Astrocyte (in vitro differentiated cells and primary cell): ENCODE results near the gene RPS5. TPM values are rescaled to one million over a fixed set of nuclear protein-coding genes. Genes with fewer than 3 reads are reported as not detected.

Experiments
- DNase-seq: peaks from one replicate; pipeline ENCODE4 v3.0.0-alpha.2; 2010; ENCODE audit warnings: low read depth
- FAIRE-seq: peaks from 2 replicates; lab custom pipeline; 2011; peaks lifted over from hg19 to GRCh38; lab: Jason Lieb, UNC
- H2AFZ ChIP-seq: 2 replicates; pipeline ENCODE4 v1.6.0; 2012; ENCODE audit warnings: low read depth, low read length, inconsistent platforms
- H3K27ac ChIP-seq: 2 replicates; pipeline ENCODE4 v1.5.1; 2011; ENCODE audit warnings: low read depth, low read length, inconsistent platforms
- H3K27me3 ChIP-seq: 2 replicates; pipeline ENCODE4 v1.6.0; 2011; ENCODE audit warnings: low read length, inconsistent platforms; ENCODE audit not compliant: insufficient read depth
- H3K36me3 ChIP-seq: 2 replicates; pipeline ENCODE4 v1.5.1; 2011; ENCODE audit warnings: low read length, inconsistent platforms; ENCODE audit not compliant: insufficient read depth
- H3K4me1 ChIP-seq: 2 replicates; pipeline ENCODE4 v1.5.1; 2011; ENCODE audit warnings: low read length, inconsistent platforms; ENCODE audit not compliant: insufficient read depth
- H3K4me2 ChIP-seq: 2 replicates; pipeline ENCODE4 v1.6.0; 2012; ENCODE audit warnings: low read length, inconsistent platforms
- H3K4me3 ChIP-seq: 2 replicates; pipeline ENCODE4 v1.5.1; 2011; ENCODE audit warnings: low read depth, mild to moderate bottlenecking, low read length, inconsistent platforms; ENCODE audit not compliant: insufficient read depth
- H3K79me2 ChIP-seq: 2 replicates; pipeline ENCODE4 v1.6.0; 2012; ENCODE audit warnings: mild to moderate bottlenecking, low read length, inconsistent platforms; ENCODE audit not compliant: insufficient read depth
- H3K9ac ChIP-seq: 2 replicates; pipeline ENCODE4 v1.6.0; 2012; ENCODE audit warnings: mild to moderate bottlenecking, low read length, inconsistent platforms
- H3K9me3 ChIP-seq: 2 replicates; pipeline ENCODE4 v1.5.1; 2012; ENCODE audit warnings: low read depth, mild to moderate bottlenecking, low read length, inconsistent platforms; ENCODE audit not compliant: insufficient read depth
- H4K20me1 ChIP-seq: 2 replicates; pipeline ENCODE4 v1.6.0; 2012; ENCODE audit warnings: low read length, inconsistent platforms; ENCODE audit not compliant: insufficient read depth
- H3K27ac Mint-ChIP-seq: one replicate; pipeline ENCODE4 v1.8.0; 2021; ENCODE audit warnings: mild to moderate bottlenecking, mixed read lengths; ENCODE audit not compliant: unreplicated experiment
- H3K27me3 Mint-ChIP-seq: one replicate; pipeline ENCODE4 v1.8.0; 2021; ENCODE audit warnings: low read depth, mixed read lengths; ENCODE audit not compliant: unreplicated experiment
- H3K36me3 Mint-ChIP-seq: one replicate; pipeline ENCODE4 v1.8.0; 2021; ENCODE audit warnings: low read depth, mixed read lengths; ENCODE audit not compliant: unreplicated experiment
- H3K4me1 Mint-ChIP-seq: one replicate; pipeline ENCODE4 v1.8.0; 2021; ENCODE audit warnings: low read depth, mixed read lengths; ENCODE audit not compliant: unreplicated experiment
- H3K4me3 Mint-ChIP-seq: one replicate; pipeline ENCODE4 v1.8.0; 2021; ENCODE audit warnings: mild to moderate bottlenecking, moderate library complexity, mixed read lengths; ENCODE audit not compliant: unreplicated experiment
- H3K9me3 Mint-ChIP-seq: one replicate; pipeline ENCODE4 v1.8.0; 2021; ENCODE audit warnings: mild to moderate bottlenecking, mixed read lengths; ENCODE audit not compliant: unreplicated experiment
- EZH2 ChIP-seq: IDR thresholded peaks from 2 replicates; pipeline ENCODE4 v1.6.1; 2012; ENCODE audit warnings: mild to moderate bottlenecking, low read length, inconsistent platforms; ENCODE audit not compliant: insufficient read depth
- total RNA-seq: library from RNA; stranded (reverse); gene quantifications from 2 replicates; pipeline ENCODE4 v1.2.1, GENCODE V29; 2021
- TF ChIP-seq, protein P1 (sequence below): IDR thresholded peaks from 2 replicates; pipeline ENCODE4 v1.5.1; 2011; ENCODE audit warnings: low read depth, mild to moderate bottlenecking, inconsistent platforms, low read length, moderate library complexity; ENCODE audit not compliant: insufficient read depth

RPS5 gene
- total RNA-seq, 1 donor from 2014 or later, result 891 TPM

DNA sequence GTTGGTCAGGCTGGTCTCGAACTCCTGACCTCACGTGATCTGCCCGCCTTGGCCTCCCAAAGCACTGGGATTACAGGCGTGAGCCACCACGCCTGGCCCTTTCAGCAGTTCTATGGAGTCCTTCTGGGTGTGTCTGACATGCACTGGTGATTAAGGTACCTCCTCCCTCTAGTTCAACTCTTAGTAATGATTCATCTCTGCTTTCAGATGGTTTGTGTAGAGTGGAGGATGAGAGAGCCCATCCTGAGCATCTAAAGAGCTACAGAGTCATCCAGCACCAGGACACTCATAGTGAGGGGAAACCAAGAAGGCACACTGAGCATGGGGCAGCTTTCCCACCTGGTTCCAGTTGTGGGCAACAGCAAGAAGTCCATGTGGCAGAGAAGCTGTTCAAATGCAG, 29.5 kb downstream of the RPS5 start:
- H3K27ac Mint-ChIP-seq, result no peak overlapping the region
- H3K36me3 Mint-ChIP-seq, result peaks cover 37% of the 10 kb centered on the region
- peaks cover 38% of the 10 kb centered on the region for H3K36me3 ChIP-seq
- H3K79me2 ChIP-seq, result peaks cover 7% of the 10 kb centered on the region
- no peak for DNase-seq
- H3K9me3 Mint-ChIP-seq, result peaks cover 4% of the 10 kb centered on the region
- H3K4me1 Mint-ChIP-seq, result no peaks in the 10 kb centered on the region
- H3K9me3 ChIP-seq, result peaks cover 32% of the 10 kb centered on the region
- no peak overlapping the region for H3K9ac ChIP-seq
- TF ChIP-seq EZH2, result no peak
- TF ChIP-seq, protein P1, sequence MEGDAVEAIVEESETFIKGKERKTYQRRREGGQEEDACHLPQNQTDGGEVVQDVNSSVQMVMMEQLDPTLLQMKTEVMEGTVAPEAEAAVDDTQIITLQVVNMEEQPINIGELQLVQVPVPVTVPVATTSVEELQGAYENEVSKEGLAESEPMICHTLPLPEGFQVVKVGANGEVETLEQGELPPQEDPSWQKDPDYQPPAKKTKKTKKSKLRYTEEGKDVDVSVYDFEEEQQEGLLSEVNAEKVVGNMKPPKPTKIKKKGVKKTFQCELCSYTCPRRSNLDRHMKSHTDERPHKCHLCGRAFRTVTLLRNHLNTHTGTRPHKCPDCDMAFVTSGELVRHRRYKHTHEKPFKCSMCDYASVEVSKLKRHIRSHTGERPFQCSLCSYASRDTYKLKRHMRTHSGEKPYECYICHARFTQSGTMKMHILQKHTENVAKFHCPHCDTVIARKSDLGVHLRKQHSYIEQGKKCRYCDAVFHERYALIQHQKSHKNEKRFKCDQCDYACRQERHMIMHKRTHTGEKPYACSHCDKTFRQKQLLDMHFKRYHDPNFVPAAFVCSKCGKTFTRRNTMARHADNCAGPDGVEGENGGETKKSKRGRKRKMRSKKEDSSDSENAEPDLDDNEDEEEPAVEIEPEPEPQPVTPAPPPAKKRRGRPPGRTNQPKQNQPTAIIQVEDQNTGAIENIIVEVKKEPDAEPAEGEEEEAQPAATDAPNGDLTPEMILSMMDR, result no peak
- H3K4me3 Mint-ChIP-seq, result no peak overlapping the region
- H3K27me3 Mint-ChIP-seq, result no peaks in the 10 kb centered on the region
- no peak overlapping the region for H3K27ac ChIP-seq
- H4K20me1 ChIP-seq, result no peaks in the 10 kb centered on the region
- H3K27me3 ChIP-seq, result no peaks in the 10 kb centered on the region
- no peak overlapping the region for H3K4me3 ChIP-seq
- H3K4me2 ChIP-seq, result no peak overlapping the region
- no peaks in the 10 kb centered on the region for H3K4me1 ChIP-seq
- no peak for FAIRE-seq
- no peak overlapping the region for H2AFZ ChIP-seq

- peaks cover 4% of the 10 kb centered on the region for H3K9me3 Mint-ChIP-seq
- no peak overlapping the region for H3K27ac Mint-ChIP-seq
- no peaks in the 10 kb centered on the region for H4K20me1 ChIP-seq
- H3K4me3 Mint-ChIP-seq, result no peak overlapping the region
- no peak overlapping the region for H3K27ac ChIP-seq
- TF ChIP-seq, protein P1, result no peak
- TF ChIP-seq EZH2, result no peak
- no peak overlapping the region for H3K4me2 ChIP-seq
- no peak overlapping the region for H3K9ac ChIP-seq
- H3K4me1 Mint-ChIP-seq, result no peaks in the 10 kb centered on the region
- peaks cover 38% of the 10 kb centered on the region for H3K36me3 ChIP-seq
- peaks cover 37% of the 10 kb centered on the region for H3K36me3 Mint-ChIP-seq
- FAIRE-seq, result no peak
- H3K4me1 ChIP-seq, result no peaks in the 10 kb centered on the region
- H3K27me3 Mint-ChIP-seq, result no peaks in the 10 kb centered on the region
- H3K27me3 ChIP-seq, result no peaks in the 10 kb centered on the region
- no peak for DNase-seq
- peaks cover 7% of the 10 kb centered on the region for H3K79me2 ChIP-seq
- H3K4me3 ChIP-seq, result no peak overlapping the region
- H2AFZ ChIP-seq, result no peak overlapping the region
- peaks cover 32% of the 10 kb centered on the region for H3K9me3 ChIP-seq
These were observed 30.0 kb downstream of the RPS5 start for GRCh38 chr19:58417071-58417470.

DNA sequence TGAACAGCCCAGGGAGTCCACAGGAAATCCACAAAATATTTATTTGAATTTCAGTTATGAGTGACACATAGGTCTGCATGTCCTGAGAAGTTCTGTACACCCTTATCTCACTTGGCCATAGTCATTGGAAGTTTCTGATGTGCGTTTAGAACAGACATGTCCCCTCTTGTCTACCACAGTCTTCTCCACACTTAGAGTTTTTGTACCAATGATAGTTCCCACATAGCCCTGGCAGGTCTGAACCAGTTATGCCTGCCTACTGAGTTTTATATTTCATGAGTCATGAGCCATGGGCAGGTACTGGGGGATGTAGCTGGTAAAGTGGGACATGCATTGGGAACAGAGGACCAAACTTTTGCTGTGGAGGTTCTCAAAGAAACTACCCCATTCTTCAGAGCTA, 41.5 kb downstream of the RPS5 start:
- FAIRE-seq, result no peak
- no peaks in the 10 kb centered on the region for H3K27me3 Mint-ChIP-seq

More for the DNA sequence above, 41.5 kb downstream of the RPS5 start:
- H2AFZ ChIP-seq, result no peak overlapping the region
- Mint-ChIP-seq H3K9me3 (peaks cover 46% of the 10 kb centered on the region), H3K4me1 (no peaks in the 10 kb centered on the region), H3K27ac (no peak overlapping the region), H3K4me3 (no peak overlapping the region), H3K36me3 (peaks cover 43% of the 10 kb centered on the region)
- H3K27me3 ChIP-seq, result no peaks in the 10 kb centered on the region
- H3K9ac ChIP-seq, result no peak overlapping the region
- H3K4me1 ChIP-seq, result no peaks in the 10 kb centered on the region
- TF ChIP-seq EZH2, result no peak
- peaks cover 18% of the 10 kb centered on the region for H3K36me3 ChIP-seq
- no peaks in the 10 kb centered on the region for H3K79me2 ChIP-seq
- H3K4me2 ChIP-seq, result no peak overlapping the region
- H4K20me1 ChIP-seq, result no peaks in the 10 kb centered on the region
- DNase-seq, result no peak
- peaks cover 70% of the 10 kb centered on the region for H3K9me3 ChIP-seq
- no peak overlapping the region for H3K4me3 ChIP-seq
- H3K27ac ChIP-seq, result no peak overlapping the region
